Neural progenitor cell (in vitro differentiated cells): ENCODE results near the gene TUG1. TPM values are rescaled to one million over a fixed set of nuclear protein-coding genes. Genes with fewer than 3 reads are reported as not detected.

Source experiments
- DNase-seq: peaks from one replicate; pipeline ENCODE4 v3.0.0-alpha.2; 2016; ENCODE audit warnings: low spot score
- H2AFZ ChIP-seq: fragments of 200-600 bp; sonication (generic); replicated peaks from 2 replicates; pipeline ENCODE4 v1.6.1; 2016; ENCODE audit warnings: antibody characterized with exemption
- H3F3A ChIP-seq: fragments of 200-600 bp; sonication (generic); 2 replicates; pipeline ENCODE4 v1.6.1; 2016; ENCODE audit warnings: antibody characterized with exemption, low read depth
- H3K27ac ChIP-seq: fragments of 200-600 bp; sonication (generic); 2 replicates; pipeline ENCODE4 v1.5.1; 2016; ENCODE audit warnings: mild to moderate bottlenecking
- H3K27me3 ChIP-seq: fragments of 200-600 bp; sonication (generic); 2 replicates; pipeline ENCODE4 v1.6.1; 2016; ENCODE audit warnings: mild to moderate bottlenecking, moderate library complexity
- H3K36me3 ChIP-seq: fragments of 200-600 bp; sonication (generic); 2 replicates; pipeline ENCODE4 v1.5.1; 2016
- H3K4me1 ChIP-seq: fragments of 200-600 bp; sonication (generic); 2 replicates; pipeline ENCODE4 v1.6.1; 2016; ENCODE audit warnings: mixed run types
- H3K4me2 ChIP-seq: fragments of 200-600 bp; sonication (generic); 2 replicates; pipeline ENCODE4 v1.6.1; 2016
- H3K4me3 ChIP-seq: fragments of 200-600 bp; sonication (generic); 2 replicates; pipeline ENCODE4 v1.5.1; 2016
- H3K79me2 ChIP-seq: fragments of 200-600 bp; sonication (generic); 2 replicates; pipeline ENCODE4 v1.6.1; 2016; ENCODE audit warnings: low read depth
- H3K9ac ChIP-seq: fragments of 200-600 bp; sonication (generic); 2 replicates; pipeline ENCODE4 v1.6.1; 2016
- H3K9me3 ChIP-seq: fragments of 200-600 bp; sonication (generic); 2 replicates; pipeline ENCODE4 v1.5.1; 2016; ENCODE audit warnings: low read depth
- H4K20me1 ChIP-seq: fragments of 200-600 bp; sonication (generic); 2 replicates; pipeline ENCODE4 v1.6.1; 2016; ENCODE audit warnings: low read depth
- H3K27ac Mint-ChIP-seq: 3 replicates; pipeline ENCODE4 v1.8.0; 2021; ENCODE audit warnings: mixed read lengths
- H3K27me3 Mint-ChIP-seq: 2 replicates; pipeline ENCODE4 v1.8.0; 2022; ENCODE audit warnings: low read depth, mild to moderate bottlenecking, inconsistent platforms, moderate library complexity, mixed read lengths; ENCODE audit not compliant: insufficient read depth
- H3K36me3 Mint-ChIP-seq: 3 replicates; pipeline ENCODE4 v1.8.0; 2021; ENCODE audit warnings: mixed read lengths
- H3K4me1 Mint-ChIP-seq: 3 replicates; pipeline ENCODE4 v1.8.0; 2021; ENCODE audit warnings: mixed read lengths
- H3K4me3 Mint-ChIP-seq: 3 replicates; pipeline ENCODE4 v1.8.0; 2021; ENCODE audit warnings: mild to moderate bottlenecking, moderate library complexity, mixed read lengths
- H3K9me3 Mint-ChIP-seq: 3 replicates; pipeline ENCODE4 v1.8.0; 2020; ENCODE audit warnings: mixed read lengths
- EZH2 ChIP-seq: fragments of 200-600 bp; sonication (generic); IDR thresholded peaks from 2 replicates; pipeline ENCODE4 v1.6.1; 2017; ENCODE audit warnings: antibody characterized with exemption, mild to moderate bottlenecking, moderate library complexity
- EZH2phosphoT487 ChIP-seq: fragments of 200-600 bp; sonication (generic); IDR thresholded peaks from 2 replicates; pipeline ENCODE4 v1.6.1; 2017; ENCODE audit warnings: antibody characterized with exemption
- total RNA-seq: library from RNA; depleted of rRNA; stranded (reverse); fragments of >200 nt; gene quantifications from 2 replicates; pipeline ENCODE4 v1.2.3, GENCODE V29; 2015; ENCODE audit warnings: low replicate concordance
- TF ChIP-seq, protein P1 (sequence below): fragments of 200-600 bp; sonication (generic); IDR thresholded peaks from 2 replicates; pipeline ENCODE4 v1.5.1; 2017; ENCODE audit warnings: antibody characterized with exemption, mild to moderate bottlenecking

Gene TUG1
- total RNA-seq, 1 donor from 2014 or later = 136 TPM

DNA sequence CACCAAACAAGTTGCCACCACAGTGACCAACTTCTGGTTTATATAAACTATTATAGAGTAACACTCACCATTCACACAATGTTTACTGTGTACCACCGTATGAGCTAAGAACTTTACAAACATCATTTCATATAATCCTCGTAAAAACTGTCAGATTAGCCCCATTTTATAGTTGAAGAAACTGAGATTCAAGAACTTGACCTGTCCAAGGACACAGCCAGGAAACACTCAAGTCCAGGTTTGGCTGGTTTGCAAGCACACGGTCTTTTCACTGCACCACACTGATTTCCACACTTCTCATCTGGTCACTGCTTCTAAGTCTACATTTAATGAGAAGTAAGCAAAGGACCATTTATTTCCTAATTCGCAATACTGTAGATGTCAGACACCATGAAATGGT, 4.2 kb upstream of the TUG1 start:
- Histone ChIP-seq H3K79me2 (peaks cover 96% of the 10 kb centered on the region), H3K36me3 (peaks cover 14% of the 10 kb centered on the region), H3K27me3 (no peaks in the 10 kb centered on the region), H3K9ac (no peak overlapping the region), H3K27ac (no peak overlapping the region), H3K4me3 (no peak overlapping the region), H2AFZ (no peak overlapping the region), H3F3A (peaks cover 4% of the 10 kb centered on the region), H3K4me2 (peak overlapping the region; percentile 93), H3K4me1 (peaks cover 18% of the 10 kb centered on the region), H4K20me1 (peaks cover 19% of the 10 kb centered on the region), H3K9me3 (peaks cover 16% of the 10 kb centered on the region)
- TF ChIP-seq, protein P1, sequence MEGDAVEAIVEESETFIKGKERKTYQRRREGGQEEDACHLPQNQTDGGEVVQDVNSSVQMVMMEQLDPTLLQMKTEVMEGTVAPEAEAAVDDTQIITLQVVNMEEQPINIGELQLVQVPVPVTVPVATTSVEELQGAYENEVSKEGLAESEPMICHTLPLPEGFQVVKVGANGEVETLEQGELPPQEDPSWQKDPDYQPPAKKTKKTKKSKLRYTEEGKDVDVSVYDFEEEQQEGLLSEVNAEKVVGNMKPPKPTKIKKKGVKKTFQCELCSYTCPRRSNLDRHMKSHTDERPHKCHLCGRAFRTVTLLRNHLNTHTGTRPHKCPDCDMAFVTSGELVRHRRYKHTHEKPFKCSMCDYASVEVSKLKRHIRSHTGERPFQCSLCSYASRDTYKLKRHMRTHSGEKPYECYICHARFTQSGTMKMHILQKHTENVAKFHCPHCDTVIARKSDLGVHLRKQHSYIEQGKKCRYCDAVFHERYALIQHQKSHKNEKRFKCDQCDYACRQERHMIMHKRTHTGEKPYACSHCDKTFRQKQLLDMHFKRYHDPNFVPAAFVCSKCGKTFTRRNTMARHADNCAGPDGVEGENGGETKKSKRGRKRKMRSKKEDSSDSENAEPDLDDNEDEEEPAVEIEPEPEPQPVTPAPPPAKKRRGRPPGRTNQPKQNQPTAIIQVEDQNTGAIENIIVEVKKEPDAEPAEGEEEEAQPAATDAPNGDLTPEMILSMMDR = no peak
- TF ChIP-seq EZH2 (no peak), EZH2phosphoT487 (no peak)
- Mint-ChIP-seq H3K27ac (no peak overlapping the region), H3K36me3 (peaks cover 56% of the 10 kb centered on the region), H3K4me3 (no peak overlapping the region), H3K27me3 (peaks cover 10% of the 10 kb centered on the region), H3K4me1 (peaks cover 13% of the 10 kb centered on the region), H3K9me3 (peaks cover 61% of the 10 kb centered on the region)
- DNase-seq = no peak

DNA sequence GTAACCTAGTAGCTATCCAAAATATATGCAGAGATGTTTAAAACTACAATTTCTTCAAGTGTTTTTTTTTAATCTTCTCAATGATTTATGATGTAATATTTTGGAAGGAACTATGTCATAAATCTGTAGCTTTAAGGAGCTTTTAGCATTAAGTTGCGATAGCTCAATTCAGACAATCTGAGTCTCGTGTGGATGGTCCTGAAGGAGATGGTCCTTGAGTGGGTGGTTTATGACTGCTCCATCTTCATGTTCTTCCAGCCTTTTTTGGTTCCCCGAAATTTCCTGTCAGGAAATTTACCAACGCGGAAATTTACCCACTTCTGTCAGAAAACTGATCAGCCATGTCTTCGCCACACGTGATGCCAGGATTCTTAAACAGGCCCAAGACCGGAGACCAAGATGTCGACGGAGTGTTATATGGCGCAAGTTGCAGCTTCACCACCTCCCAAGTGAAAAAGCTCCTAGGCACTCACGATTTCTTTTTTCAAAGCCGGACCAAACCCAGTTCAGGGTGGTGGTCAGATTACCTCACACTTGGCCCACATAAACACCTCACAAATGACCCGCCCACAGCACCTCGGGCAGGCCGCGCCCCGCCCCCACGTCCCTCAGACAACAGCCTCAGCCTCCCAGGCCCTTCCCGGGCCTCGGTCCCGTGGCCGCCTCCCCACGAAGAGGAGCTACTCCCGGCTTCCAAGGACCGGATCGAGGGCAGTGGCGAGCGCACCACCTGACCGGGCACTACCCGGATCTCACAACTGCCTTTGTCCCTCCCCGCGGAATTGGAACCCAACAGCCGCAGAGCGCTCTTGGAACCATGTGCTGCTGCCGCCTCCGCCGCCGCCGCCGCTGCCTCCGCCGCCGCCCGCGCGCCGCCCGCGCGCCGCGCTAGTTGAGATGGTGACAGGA, 796 bp upstream of the TUG1 start, which contains the start of gene MORC2:
TSS of gene MORC2 (minus strand) at position 760 of the 909 bp plus-strand sequence. CDS start 885 bp downstream, outside the sequence.
- peak within 1 kb of the TSS; percentile 97 for H3K27ac ChIP-seq
- peaks cover 44% of the 10 kb centered on the region for H3K36me3 ChIP-seq
- H3K4me3 ChIP-seq = peak within 1 kb of the TSS; percentile 92
- peak within 1 kb of the TSS; percentile 52 for H2AFZ ChIP-seq
- Mint-ChIP-seq H3K4me1 (peaks cover 21% of the 10 kb centered on the region), H3K27me3 (peaks cover 11% of the 10 kb centered on the region), H3K36me3 (peaks cover 81% of the 10 kb centered on the region), H3K27ac (peak within 1 kb of the TSS; percentile 96), H3K4me3 (peak within 1 kb of the TSS; percentile 95), H3K9me3 (peaks cover 85% of the 10 kb centered on the region)
- peaks cover 4% of the 10 kb centered on the region for H3F3A ChIP-seq
- H3K27me3 ChIP-seq = no peaks in the 10 kb centered on the region
- peaks cover 31% of the 10 kb centered on the region for H3K9me3 ChIP-seq
- H4K20me1 ChIP-seq = peaks cover 31% of the 10 kb centered on the region
- no peak for DNase-seq
- no peak for TF ChIP-seq EZH2
- TF ChIP-seq, protein P1 = no peak
- TF ChIP-seq EZH2phosphoT487 = no peak
- H3K4me2 ChIP-seq = peak within 1 kb of the TSS; percentile 93
- peaks cover 96% of the 10 kb centered on the region for H3K79me2 ChIP-seq
- peak within 1 kb of the TSS; percentile 89 for H3K9ac ChIP-seq
- H3K4me1 ChIP-seq = peaks cover 31% of the 10 kb centered on the region

DNA sequence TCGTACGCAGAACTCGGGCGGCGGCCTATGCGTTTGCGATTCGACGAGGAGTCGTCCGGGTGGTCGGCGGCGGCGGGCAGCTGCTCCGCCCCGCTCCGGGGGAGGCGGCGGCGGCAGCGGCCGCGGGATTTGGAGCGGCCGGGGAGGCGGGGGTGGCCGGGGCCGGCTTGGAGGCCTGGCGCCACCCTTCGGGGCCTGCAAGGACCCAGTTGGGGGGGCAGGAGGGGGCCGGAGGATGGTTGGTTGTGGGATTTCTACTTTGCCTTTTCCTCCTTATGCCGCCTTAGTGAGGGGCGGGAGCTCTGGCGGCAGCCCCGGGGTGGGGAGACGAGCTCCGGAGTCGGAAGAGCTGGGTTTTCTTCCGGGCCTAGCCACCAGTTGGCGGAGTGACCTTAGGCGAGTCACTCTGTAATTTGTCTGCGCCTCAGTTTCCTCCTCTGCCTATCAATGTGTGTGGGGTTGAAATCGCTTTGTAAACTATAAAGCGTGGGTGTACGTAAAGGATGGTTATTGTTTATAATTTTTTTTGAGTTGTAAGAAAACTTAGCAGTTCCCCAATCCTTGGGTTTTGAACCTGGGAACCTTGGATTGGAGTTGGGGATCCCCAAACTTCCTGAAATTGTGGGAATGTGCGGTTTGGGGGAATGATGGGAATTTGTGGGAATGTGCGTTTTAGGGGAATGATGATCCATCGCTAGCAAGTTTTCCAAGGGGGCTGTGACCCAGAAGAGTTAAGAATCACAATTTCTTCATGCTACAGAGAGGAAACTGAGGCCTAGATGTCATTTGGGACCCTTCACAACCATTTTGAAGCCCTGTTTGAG, 679 bp downstream of the TUG1 start:
- peak overlapping the region; percentile 92 for H3K4me3 ChIP-seq
- peaks cover 86% of the 10 kb centered on the region for H3K9me3 Mint-ChIP-seq
- peak overlapping the region; percentile 93 for H3K4me2 ChIP-seq
- H3F3A ChIP-seq = peaks cover 4% of the 10 kb centered on the region
- peaks cover 31% of the 10 kb centered on the region for H4K20me1 ChIP-seq
- H3K36me3 Mint-ChIP-seq = peaks cover 85% of the 10 kb centered on the region
- TF ChIP-seq EZH2phosphoT487 (no peak), EZH2 (no peak)
- peaks cover 96% of the 10 kb centered on the region for H3K79me2 ChIP-seq
- no peak overlapping the region for H2AFZ ChIP-seq
- peaks cover 59% of the 10 kb centered on the region for H3K36me3 ChIP-seq
- no peak for DNase-seq
- H3K9me3 ChIP-seq = peaks cover 44% of the 10 kb centered on the region
- no peaks in the 10 kb centered on the region for H3K27me3 ChIP-seq
- H3K4me1 Mint-ChIP-seq = peaks cover 20% of the 10 kb centered on the region
- H3K4me1 ChIP-seq = peaks cover 31% of the 10 kb centered on the region
- H3K4me3 Mint-ChIP-seq = peak overlapping the region; percentile 95
- peak overlapping the region; percentile 97 for H3K27ac ChIP-seq
- H3K9ac ChIP-seq = peak overlapping the region; percentile 89
- peaks cover 9% of the 10 kb centered on the region for H3K27me3 Mint-ChIP-seq
- H3K27ac Mint-ChIP-seq = peak overlapping the region; percentile 21
